Body of pancreas (tissue), 4 donors: Measurements from ENCODE around the gene BDNF. TPM values are rescaled to one million over a fixed set of nuclear protein-coding genes. Genes with fewer than 3 reads are reported as not detected.
A peak's percentile ranks its signal among the peaks of the same experiment; 100 is the strongest.
"Not testable (repeated sequence)": the region's sequence is repeated elsewhere in the genome, so short reads cannot be mapped to it uniquely, and the experiment has no call there.

Source experiments
- ATAC-seq: fragments of 150-250 bp; one replicate; pipeline ENCODE4 v1.9.1; 2016
- DNase-seq, 4 donors: peaks; one replicate each; pipeline ENCODE4 v3.0.0-alpha.2; 2019
- H3K27ac ChIP-seq, 4 donors: fragments of 200-600 bp; sonication (generic); 1 replicate in 3 of 4; 2 replicates in 1 of 4; pipeline versions ENCODE4 v1.5.1 to v1.6.1; 2016 to 2019; ENCODE audit warnings: mild to moderate bottlenecking in 1 of 4, mixed read lengths in 1 of 4, moderate library complexity in 1 of 4
- H3K27me3 ChIP-seq, 2 donors: fragments of 200-600 bp; sonication (generic); one replicate each; pipeline ENCODE4 v1.6.0; 2016; ENCODE audit warnings: mild to moderate bottlenecking in 1 of 2
- H3K36me3 ChIP-seq, 2 donors: fragments of 200-600 bp; sonication (generic); replicated peaks in 1 of 2; 2 replicates each; pipeline ENCODE4 v1.5.1; 2016; ENCODE audit warnings: low read depth in 2 of 2; ENCODE audit not compliant: insufficient read depth in 1 of 2
- H3K4me1 ChIP-seq: fragments of 200-600 bp; sonication (generic); one replicate; pipeline ENCODE4 v1.6.0; 2016
- H3K4me3 ChIP-seq, 2 donors: fragments of 200-600 bp; sonication (generic); 1 replicate in 1 of 2; 2 replicates in 1 of 2; pipeline ENCODE4 v1.5.1; 2016 to 2019
- H3K9me3 ChIP-seq, 3 donors: fragments of 200-600 bp; sonication (generic); 1 replicate in 2 of 3; 2 replicates in 1 of 3; pipeline ENCODE4 v1.5.1; 2016
- CTCF ChIP-seq, 7 experiments: fragments of 450-650 bp in 4 of 7; fragments of 200-600 bp in 3 of 7; sonication (generic) in 3 of 7; IDR thresholded peaks; one replicate each; pipeline ENCODE4 v1.5.1; 2016 to 2019; ENCODE audit warnings: antibody characterized with exemption in 7 of 7
- POLR2A ChIP-seq, 3 donors: fragments of 450-650 bp; IDR thresholded peaks; one replicate each; pipeline ENCODE4 v1.6.1; 2016; ENCODE audit warnings: antibody characterized with exemption in 3 of 3, mild to moderate bottlenecking in 2 of 3
- WGBS, 2 donors: methylation state at CpG; one replicate each; pipeline ENCODE4 v1.1.5; 2017; 5-methylcytosine and 5-hydroxymethylcytosine counted together
- intact Hi-C: fragments of 100-400 bp; cut with DNase I; formaldehyde crosslinking; loops from one replicate; pipeline ENCODE4 v1.15.1; 2023
- total RNA-seq, 2 donors: library from RNA; depleted of rRNA; stranded (reverse); fragments of >200 nt; gene quantifications; one replicate each; pipeline ENCODE4 v1.1.0, GENCODE V29; 2016

BDNF gene
- total RNA-seq, result not detected

GRCh38 chr11:27700351-27701301 is at the start of gene BDNF:
BDNF (minus strand) TSS chr11:27700455; CDS start chr11:27658564, 41,891 bp downstream.
- no peaks in the 10 kb centered on the region for H3K36me3 ChIP-seq
- H3K4me1 ChIP-seq, result peaks cover 31% of the 10 kb centered on the region
- 0% methylated on average over 32 to 66 of the region's 92 CpGs for WGBS, 2 donors
- intact Hi-C loops, result loop anchor here (5.0 kb wide), 1 partner anchor 822 kb away; no protein-coding TSS in a partner anchor
- no peak for TF ChIP-seq POLR2A (IDR thresholded peaks at IDR 0.05)
- TF ChIP-seq CTCF (IDR thresholded peaks at IDR 0.05), result no peak
- no peaks in the 10 kb centered on the region for H3K9me3 ChIP-seq
- no peak within 1 kb of the TSS for H3K27ac ChIP-seq
- peak within 1 kb of the TSS; percentile 25 to 30 for H3K4me3 ChIP-seq
- peak in 1 of 4 donors; percentile 11 for DNase-seq
- peak; percentile 25 for ATAC-seq
- H3K27me3 ChIP-seq, result peaks cover 0 to 7% of the 10 kb centered on the region in 2 donors

DNA sequence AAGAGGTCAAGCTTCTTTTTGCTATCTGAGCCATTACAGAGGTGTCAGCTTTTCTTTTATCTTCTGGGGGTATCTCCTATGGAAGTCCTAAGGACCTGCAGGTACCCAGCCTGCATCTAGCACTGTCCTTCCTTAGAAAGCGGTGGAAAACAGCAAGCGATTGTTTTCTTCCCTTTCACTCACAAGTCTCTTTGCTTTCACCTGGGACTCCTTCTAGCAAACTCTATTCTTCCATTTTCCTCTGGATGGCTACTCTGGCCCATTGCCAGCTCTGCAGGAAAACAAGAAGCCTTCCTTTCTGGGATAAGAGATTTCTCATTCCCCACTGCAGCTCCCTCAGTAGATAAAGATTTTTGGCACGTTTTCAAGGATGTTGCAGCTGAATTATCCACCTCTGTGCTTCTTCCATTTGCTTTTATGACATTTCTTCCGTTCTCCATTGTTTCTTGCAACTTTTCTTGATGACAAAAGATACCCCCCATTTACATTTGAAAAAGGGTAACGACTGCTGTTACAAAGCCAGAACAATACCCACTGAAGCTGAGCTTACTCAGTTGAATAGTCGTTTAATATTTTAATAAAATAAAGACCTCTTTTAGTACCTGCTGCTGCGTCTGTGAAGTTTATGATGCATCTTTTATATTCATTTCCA is 40.2 kb upstream of the BDNF start:
- Histone ChIP-seq H3K4me1 (no peaks in the 10 kb centered on the region), H3K36me3 (no peaks in the 10 kb centered on the region), H3K9me3 (no peaks in the 10 kb centered on the region), H3K27ac (no peak overlapping the region), H3K27me3 (no peaks in the 10 kb centered on the region), H3K4me3 (no peak overlapping the region)
- no peak for TF ChIP-seq POLR2A (IDR thresholded peaks at IDR 0.05)
- WGBS, 2 donors, result 34 to 40% methylated on average over 7 of the region's 7 CpGs
- intact Hi-C loops, result no loop called here
- ATAC-seq (no peak), DNase-seq (no peak)

DNA sequence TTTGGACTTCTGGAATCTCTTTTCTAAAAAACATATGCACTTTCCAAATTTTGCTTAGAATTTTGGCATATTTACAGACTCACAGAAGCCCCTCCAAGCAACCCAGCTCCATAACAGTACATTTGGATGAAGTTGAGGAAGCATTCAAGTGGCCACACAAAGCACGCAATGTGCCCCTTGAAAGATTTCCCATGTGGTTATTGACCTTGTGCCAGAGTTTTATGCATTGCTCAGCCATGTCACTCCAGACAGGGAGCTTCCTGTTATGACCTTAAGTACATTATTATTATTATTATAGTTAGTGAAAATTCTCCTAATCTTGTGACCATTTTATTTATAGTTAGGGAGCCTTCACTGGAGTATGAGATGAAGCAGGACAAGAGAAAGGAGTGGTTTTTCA is 35.0 kb upstream of the BDNF start:
- H3K36me3 ChIP-seq, result no peaks in the 10 kb centered on the region
- no peaks in the 10 kb centered on the region for H3K4me1 ChIP-seq
- intact Hi-C loops, result no loop called here
- TF ChIP-seq CTCF (IDR thresholded peaks at IDR 0.05), result no peak
- TF ChIP-seq POLR2A (IDR thresholded peaks at IDR 0.05), result no peak
- H3K27ac ChIP-seq, result no peak overlapping the region
- WGBS, 2 donors, result 48 to 52% methylated on average over 1 of the region's 1 CpG
- no peak for ATAC-seq
- H3K4me3 ChIP-seq, result no peak overlapping the region
- DNase-seq, result no peak
- H3K9me3 ChIP-seq, result no peaks in the 10 kb centered on the region
- no peaks in the 10 kb centered on the region for H3K27me3 ChIP-seq

DNA sequence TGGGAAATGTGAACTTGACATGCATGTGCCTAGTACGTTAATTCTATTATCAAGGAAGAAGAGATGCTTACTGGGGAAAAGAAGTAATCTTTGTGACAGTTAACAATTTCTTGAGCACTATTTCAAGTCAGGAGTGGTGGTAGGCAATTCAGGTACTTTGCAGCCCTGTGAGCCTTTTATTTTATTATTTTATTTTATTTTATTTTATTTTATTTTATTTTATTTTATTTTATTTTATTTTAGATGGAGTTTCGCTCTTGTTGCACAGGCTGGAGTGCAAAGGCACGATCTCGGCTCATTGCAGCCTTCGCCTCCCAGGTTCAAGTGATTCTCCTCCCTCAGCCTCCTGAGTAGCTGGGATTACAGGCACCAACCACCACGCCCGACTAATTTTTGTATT is 31.5 kb upstream of the BDNF start:
- H3K9me3 ChIP-seq, H3K27me3 ChIP-seq, H3K27ac ChIP-seq, H3K4me3 ChIP-seq, ATAC-seq, H3K4me1 ChIP-seq, intact Hi-C loops, DNase-seq, H3K36me3 ChIP-seq: not testable (repeated sequence)
- 81 to 87% methylated on average over 7 of the region's 7 CpGs for WGBS, 2 donors

DNA sequence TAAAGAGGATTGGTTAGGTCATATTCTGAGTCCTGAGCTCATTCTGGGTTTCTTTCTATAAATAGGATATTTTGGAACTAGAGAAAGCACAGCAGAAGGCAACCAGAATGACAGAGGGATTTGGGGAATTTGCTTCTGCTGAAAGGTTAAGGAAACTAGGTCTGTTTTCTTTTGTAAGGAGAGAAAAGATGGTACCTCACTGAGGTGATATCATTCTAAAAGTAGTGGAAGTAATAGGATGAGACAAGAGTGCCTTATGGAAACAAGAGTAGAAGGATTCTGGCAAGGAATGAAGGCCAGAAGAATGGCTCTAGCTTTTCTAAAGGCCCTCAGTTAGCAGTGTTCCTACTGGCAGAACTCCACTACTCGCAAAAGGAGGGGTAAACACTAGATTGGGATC is 26.7 kb upstream of the BDNF start:
- Histone ChIP-seq H3K4me3 (no peak overlapping the region), H3K9me3 (no peaks in the 10 kb centered on the region), H3K36me3 (no peaks in the 10 kb centered on the region), H3K27ac (no peak overlapping the region), H3K27me3 (peaks cover 0 to 9% of the 10 kb centered on the region in 2 donors), H3K4me1 (peaks cover 9% of the 10 kb centered on the region)
- DNase-seq (no peak), ATAC-seq (no peak)
- TF ChIP-seq CTCF (IDR thresholded peaks at IDR 0.05), result no peak
- TF ChIP-seq POLR2A (IDR thresholded peaks at IDR 0.05), result no peak
- intact Hi-C loops, result no loop called here
- WGBS, 2 donors, result 46 to 52% methylated on average over 1 of the region's 1 CpG
